Measurements from ENCODE around the gene SSX7. TPM values are rescaled to one million over a fixed set of nuclear protein-coding genes. Genes with fewer than 3 reads are reported as not detected.
"Not testable (repeated sequence)": the region's sequence is repeated elsewhere in the genome, so short reads cannot be mapped to it uniquely, and the experiment has no call there.

The SSX7 gene
- total RNA-seq (2022) (not detected in 2 replicates), Bru-seq, nascent RNA (not detected), BruChase-seq, experiment 1, labeled RNA remaining after a 6-hour chase (not detected), BruChase-seq, experiment 2, labeled RNA remaining after a 2-hour chase (not detected)
- long read RNA-seq, result 0 reads

DNA sequence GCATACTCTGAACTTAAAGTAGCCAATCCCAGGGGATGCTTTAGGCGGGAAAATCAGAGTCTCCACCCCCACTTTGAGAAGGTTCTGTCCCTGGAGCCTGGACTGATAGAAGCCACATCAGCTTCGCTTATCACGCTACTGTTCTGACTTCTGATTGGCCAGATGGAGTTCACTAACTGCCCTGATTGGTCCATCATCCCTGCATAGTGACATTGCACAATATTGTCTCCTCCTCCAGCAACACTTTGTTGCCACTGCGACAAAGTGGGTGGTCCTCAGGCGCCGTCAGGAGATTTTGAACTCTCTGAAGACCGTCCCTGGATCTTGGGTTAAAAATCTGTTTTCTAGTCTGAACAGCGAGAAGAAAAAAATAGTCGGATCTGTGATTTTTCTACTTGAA is at the start of gene SSX7:
SSX7 (minus strand) TSS at position 101 of the 400 bp plus-strand sequence. CDS start 1,428 bp downstream, outside the sequence.
- H3K4me3 Mint-ChIP-seq (ENCODE audit: low read depth, unreplicated experiment); H3K4me1 Mint-ChIP-seq (ENCODE audit: low read depth, unreplicated experiment); H3K36me3 Mint-ChIP-seq (ENCODE audit: insufficient read depth, unreplicated experiment); CTCF ChIA-PET; H3K27ac Mint-ChIP-seq (ENCODE audit: unreplicated experiment); BruUV-seq (replicated peaks); intact Hi-C loops (cut with micrococcal nuclease; ENCODE audit: unreplicated experiment); H3K9me3 Mint-ChIP-seq (ENCODE audit: low read depth, unreplicated experiment); DNase-seq: not testable (repeated sequence)
- H3K27me3 Mint-ChIP-seq (ENCODE audit: unreplicated experiment), result peaks cover 28% of the 10 kb centered on the region

- H3K27ac Mint-ChIP-seq (ENCODE audit: unreplicated experiment); CTCF ChIA-PET; H3K4me1 Mint-ChIP-seq (ENCODE audit: low read depth, unreplicated experiment); DNase-seq; BruUV-seq (replicated peaks); H3K36me3 Mint-ChIP-seq (ENCODE audit: insufficient read depth, unreplicated experiment); H3K27me3 Mint-ChIP-seq (ENCODE audit: unreplicated experiment); intact Hi-C loops (cut with micrococcal nuclease; ENCODE audit: unreplicated experiment); H3K9me3 Mint-ChIP-seq (ENCODE audit: low read depth, unreplicated experiment); H3K4me3 Mint-ChIP-seq (ENCODE audit: low read depth, unreplicated experiment): not testable (repeated sequence)
Observed at GRCh38 chrX:52692034-52692433, 37.3 kb upstream of the SSX7 start.

DNA sequence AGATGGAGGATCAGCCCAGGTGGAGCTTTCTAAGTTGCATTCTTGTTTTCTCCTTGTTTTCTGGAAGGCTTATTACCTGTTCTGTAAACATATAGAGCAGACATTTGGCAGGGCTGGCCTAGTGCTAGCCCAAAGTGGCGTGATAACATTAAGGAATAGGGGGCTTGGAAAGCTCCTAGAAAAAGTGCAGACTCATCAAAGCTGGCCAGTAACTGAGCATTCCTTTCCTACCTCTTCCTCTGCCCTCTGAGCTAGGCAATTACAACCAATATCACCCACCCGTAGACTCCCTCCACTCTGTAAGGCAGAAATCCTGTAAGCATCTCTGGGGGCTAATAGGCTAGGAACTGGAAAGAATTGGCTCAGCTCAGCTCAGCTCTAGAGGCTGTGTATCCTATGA is 7.5 kb upstream of the SSX7 start:
- DNase-seq; BruUV-seq (replicated peaks); CTCF ChIA-PET; H3K9me3 Mint-ChIP-seq (ENCODE audit: low read depth, unreplicated experiment); H3K36me3 Mint-ChIP-seq (ENCODE audit: insufficient read depth, unreplicated experiment); H3K4me1 Mint-ChIP-seq (ENCODE audit: low read depth, unreplicated experiment); H3K27ac Mint-ChIP-seq (ENCODE audit: unreplicated experiment); H3K4me3 Mint-ChIP-seq (ENCODE audit: low read depth, unreplicated experiment); intact Hi-C loops (cut with micrococcal nuclease; ENCODE audit: unreplicated experiment); H3K27me3 Mint-ChIP-seq (ENCODE audit: unreplicated experiment): not testable (repeated sequence)

- H3K27me3 Mint-ChIP-seq (ENCODE audit: unreplicated experiment), result peaks cover 26% of the 10 kb centered on the region
- CTCF ChIA-PET, result interaction anchor here (0.7 kb wide), 1 partner anchor 275 kb away, joined by 5 read pairs; no protein-coding TSS in a partner anchor
- intact Hi-C loops (cut with micrococcal nuclease; ENCODE audit: unreplicated experiment); H3K4me1 Mint-ChIP-seq (ENCODE audit: low read depth, unreplicated experiment); H3K9me3 Mint-ChIP-seq (ENCODE audit: low read depth, unreplicated experiment); H3K4me3 Mint-ChIP-seq (ENCODE audit: low read depth, unreplicated experiment); H3K36me3 Mint-ChIP-seq (ENCODE audit: insufficient read depth, unreplicated experiment); BruUV-seq (replicated peaks); H3K27ac Mint-ChIP-seq (ENCODE audit: unreplicated experiment); DNase-seq: not testable (repeated sequence)
Observed at GRCh38 chrX:52655475-52655874, 775 bp upstream of the SSX7 start.

DNA sequence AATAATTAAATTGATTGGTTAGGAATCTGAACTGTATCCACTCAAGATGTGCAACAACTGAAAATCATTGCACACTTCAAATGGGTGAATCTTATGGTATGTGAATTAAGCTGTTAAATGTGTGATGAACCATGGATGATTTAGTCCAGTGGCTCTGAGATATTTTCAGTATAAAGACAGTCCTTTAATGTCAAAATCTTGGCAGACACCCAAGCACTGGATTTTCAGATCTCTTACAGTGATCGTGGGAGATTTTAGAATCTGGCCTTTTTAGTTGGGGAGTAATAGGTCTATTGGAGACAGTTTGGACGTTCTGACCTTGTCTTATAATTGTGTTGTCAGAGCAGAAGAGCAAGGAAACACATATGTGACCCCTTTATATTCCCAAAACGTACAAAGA is 4.0 kb downstream of the SSX7 start:
- H3K4me3 Mint-ChIP-seq (ENCODE audit: low read depth, unreplicated experiment); H3K4me1 Mint-ChIP-seq (ENCODE audit: low read depth, unreplicated experiment); H3K9me3 Mint-ChIP-seq (ENCODE audit: low read depth, unreplicated experiment); BruUV-seq (replicated peaks); DNase-seq; intact Hi-C loops (cut with micrococcal nuclease; ENCODE audit: unreplicated experiment); CTCF ChIA-PET; H3K27ac Mint-ChIP-seq (ENCODE audit: unreplicated experiment); H3K36me3 Mint-ChIP-seq (ENCODE audit: insufficient read depth, unreplicated experiment): not testable (repeated sequence)
- peaks cover 61% of the 10 kb centered on the region for H3K27me3 Mint-ChIP-seq (ENCODE audit: unreplicated experiment)

DNA sequence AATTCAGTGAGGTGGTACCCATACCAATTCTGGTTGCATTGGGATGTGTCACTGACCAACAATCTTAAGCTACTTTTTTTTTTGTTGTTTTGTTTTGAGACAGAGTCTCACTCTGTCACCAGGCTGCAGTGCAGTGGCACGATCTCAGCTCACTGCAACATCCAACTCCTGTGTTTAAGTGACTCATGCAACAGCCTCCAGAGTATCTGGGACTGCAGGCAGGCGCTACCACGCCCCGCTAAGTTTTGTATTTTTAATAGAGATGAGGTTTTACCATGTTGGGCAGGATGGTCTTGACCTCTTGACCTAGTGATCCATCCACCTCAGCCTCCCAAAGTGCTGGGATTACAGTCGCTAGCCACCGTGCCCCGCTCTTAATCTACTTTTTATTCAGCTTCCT is 5.7 kb downstream of the SSX7 start:
- BruUV-seq (replicated peaks); H3K4me3 Mint-ChIP-seq (ENCODE audit: low read depth, unreplicated experiment); H3K4me1 Mint-ChIP-seq (ENCODE audit: low read depth, unreplicated experiment); H3K27ac Mint-ChIP-seq (ENCODE audit: unreplicated experiment); intact Hi-C loops (cut with micrococcal nuclease; ENCODE audit: unreplicated experiment); H3K9me3 Mint-ChIP-seq (ENCODE audit: low read depth, unreplicated experiment); CTCF ChIA-PET; H3K36me3 Mint-ChIP-seq (ENCODE audit: insufficient read depth, unreplicated experiment); DNase-seq: not testable (repeated sequence)
- peaks cover 58% of the 10 kb centered on the region for H3K27me3 Mint-ChIP-seq (ENCODE audit: unreplicated experiment)

GRCh38 chrX:52628483-52628882 is 26.2 kb downstream of the SSX7 start:
- H3K4me1 Mint-ChIP-seq (ENCODE audit: low read depth, unreplicated experiment); DNase-seq; H3K4me3 Mint-ChIP-seq (ENCODE audit: low read depth, unreplicated experiment); H3K27ac Mint-ChIP-seq (ENCODE audit: unreplicated experiment); BruUV-seq (replicated peaks); CTCF ChIA-PET; intact Hi-C loops (cut with micrococcal nuclease; ENCODE audit: unreplicated experiment); H3K9me3 Mint-ChIP-seq (ENCODE audit: low read depth, unreplicated experiment); H3K36me3 Mint-ChIP-seq (ENCODE audit: insufficient read depth, unreplicated experiment): not testable (repeated sequence)
- peaks cover 28% of the 10 kb centered on the region for H3K27me3 Mint-ChIP-seq (ENCODE audit: unreplicated experiment)

DNA sequence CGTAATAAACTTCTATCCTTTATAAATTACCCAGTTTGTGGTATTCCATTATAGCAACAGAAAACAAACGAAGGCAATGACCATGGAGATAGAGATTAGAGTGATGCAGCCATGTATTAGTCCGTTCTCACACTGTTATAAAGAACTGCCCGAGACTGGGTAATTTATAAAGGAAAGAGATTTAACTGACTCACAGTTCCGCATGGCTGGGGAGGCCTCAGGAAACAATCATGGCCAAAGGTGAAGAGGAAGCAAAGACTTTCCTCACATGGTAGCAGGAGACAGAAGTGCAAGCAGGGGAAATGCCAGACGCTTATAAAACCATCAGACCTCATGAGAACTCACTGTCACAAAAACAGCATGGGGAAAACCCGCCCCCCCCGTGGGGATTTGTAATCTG is 34.0 kb downstream of the SSX7 start:
- CTCF ChIA-PET; H3K4me1 Mint-ChIP-seq (ENCODE audit: low read depth, unreplicated experiment); DNase-seq; H3K36me3 Mint-ChIP-seq (ENCODE audit: insufficient read depth, unreplicated experiment); intact Hi-C loops (cut with micrococcal nuclease; ENCODE audit: unreplicated experiment); H3K27me3 Mint-ChIP-seq (ENCODE audit: unreplicated experiment); H3K27ac Mint-ChIP-seq (ENCODE audit: unreplicated experiment); BruUV-seq (replicated peaks); H3K9me3 Mint-ChIP-seq (ENCODE audit: low read depth, unreplicated experiment); H3K4me3 Mint-ChIP-seq (ENCODE audit: low read depth, unreplicated experiment): not testable (repeated sequence)

Measured in Calu3 (cell line).